ENCODE results near the gene CGN. TPM values are rescaled to one million over a fixed set of nuclear protein-coding genes. Genes with fewer than 3 reads are reported as not detected.

The CGN gene
- total RNA-seq, 2 experiments from 2014 or later: 1.7 to 1.9 TPM

- no peak for DNase-seq
- H3K9me3 Mint-ChIP-seq: no peaks in the 10 kb centered on the region
- intact Hi-C loops (cut with micrococcal nuclease): no loop called here
- no peaks in the 10 kb centered on the region for H3K36me3 Mint-ChIP-seq (ENCODE audit: low read depth)
- POLR2A ChIA-PET: interaction anchor here (1.0 kb wide), 1 partner anchor 14 kb away, joined by 4 read pairs; no protein-coding TSS in a partner anchor
- H3K27ac Mint-ChIP-seq: no peak overlapping the region
- no peak for ATAC-seq
- H3K27me3 Mint-ChIP-seq: no peaks in the 10 kb centered on the region
- no peak overlapping the region for H3K4me3 Mint-ChIP-seq
- CTCF ChIA-PET: interaction anchor here (1.1 kb wide), 2 partner anchors 27 to 31 kb away, joined by 3 to 6 read pairs; no protein-coding TSS in a partner anchor
- TF ChIP-seq CTCF (IDR thresholded peaks at IDR 0.05): no peak
- peaks cover 3% of the 10 kb centered on the region for H3K4me1 Mint-ChIP-seq (ENCODE audit: low read depth)
Measured at GRCh38 chr1:151562661-151563060, 51.5 kb downstream of the CGN start.

GRCh38 chr1:151563376-151563775 lies 52.2 kb downstream of the CGN start:
- Mint-ChIP-seq H3K36me3 (ENCODE audit: low read depth) (no peaks in the 10 kb centered on the region), H3K4me1 (ENCODE audit: low read depth) (peaks cover 2% of the 10 kb centered on the region), H3K4me3 (no peak overlapping the region), H3K27ac (no peak overlapping the region), H3K9me3 (no peaks in the 10 kb centered on the region), H3K27me3 (no peaks in the 10 kb centered on the region)
- no peak for TF ChIP-seq CTCF (IDR thresholded peaks at IDR 0.05)
- ATAC-seq: no peak
- intact Hi-C loops (cut with micrococcal nuclease): no loop called here
- POLR2A ChIA-PET: no interaction called here
- CTCF ChIA-PET: interaction anchor here (1.1 kb wide), 1 partner anchor 31 kb away, joined by 3 read pairs; no protein-coding TSS in a partner anchor
- no peak for DNase-seq

- intact Hi-C loops (cut with micrococcal nuclease): no loop called here
- ATAC-seq (no peak), DNase-seq (no peak)
- no peak overlapping the region for H3K4me3 Mint-ChIP-seq
- H3K27me3 Mint-ChIP-seq: no peaks in the 10 kb centered on the region
- no peaks in the 10 kb centered on the region for H3K36me3 Mint-ChIP-seq (ENCODE audit: low read depth)
- no peaks in the 10 kb centered on the region for H3K9me3 Mint-ChIP-seq
- CTCF ChIA-PET: interaction anchor here (1.4 to 1.6 kb wide), 2 partner anchors 30 to 169 kb away, joined by 3 to 4 read pairs; no protein-coding TSS in a partner anchor
- no peak overlapping the region for H3K27ac Mint-ChIP-seq
- POLR2A ChIA-PET: interaction anchor here (0.6 kb wide), 1 partner anchor 51 kb away, joined by 3 read pairs; no protein-coding TSS in a partner anchor
- H3K4me1 Mint-ChIP-seq (ENCODE audit: low read depth): no peaks in the 10 kb centered on the region
- no peak for TF ChIP-seq CTCF (IDR thresholded peaks at IDR 0.05)
Measured at GRCh38 chr1:151565502-151566189, 54.5 kb downstream of the CGN start.

GRCh38 chr1:151568626-151569088 lies 57.5 kb downstream of the CGN start:
- Mint-ChIP-seq H3K27ac (no peak overlapping the region), H3K9me3 (no peaks in the 10 kb centered on the region), H3K27me3 (no peaks in the 10 kb centered on the region), H3K36me3 (ENCODE audit: low read depth) (no peaks in the 10 kb centered on the region), H3K4me3 (no peak overlapping the region), H3K4me1 (ENCODE audit: low read depth) (no peaks in the 10 kb centered on the region)
- DNase-seq: peak; percentile 8
- CTCF ChIA-PET: interaction anchor here (0.6 kb wide), 1 partner anchor 25 kb away, joined by 4 read pairs; no protein-coding TSS in a partner anchor
- intact Hi-C loops (cut with micrococcal nuclease): no loop called here
- ATAC-seq: peak; percentile 70
- POLR2A ChIA-PET: no interaction called here
- TF ChIP-seq CTCF (IDR thresholded peaks at IDR 0.05): no peak

- ATAC-seq (no peak), DNase-seq (no peak)
- no peak for TF ChIP-seq CTCF (IDR thresholded peaks at IDR 0.05)
- H3K27ac Mint-ChIP-seq: no peak overlapping the region
- ChIA-PET CTCF (interaction anchor here (3.4 kb wide), 1 partner anchor 23 kb away, joined by 12 read pairs; no protein-coding TSS in a partner anchor), POLR2A (no interaction called here)
- no peaks in the 10 kb centered on the region for H3K27me3 Mint-ChIP-seq
- peaks cover 8% of the 10 kb centered on the region for H3K4me1 Mint-ChIP-seq (ENCODE audit: low read depth)
- H3K4me3 Mint-ChIP-seq: no peak overlapping the region
- H3K36me3 Mint-ChIP-seq (ENCODE audit: low read depth): no peaks in the 10 kb centered on the region
- H3K9me3 Mint-ChIP-seq: no peaks in the 10 kb centered on the region
- intact Hi-C loops (cut with micrococcal nuclease): no loop called here
Measured at GRCh38 chr1:151570819-151571218, 59.6 kb downstream of the CGN start.

Data from activated CD8-positive, alpha-beta T cell treated with anti-CD3 and anti-CD28 coated beads for 36 hours (primary cell).